Glomerular endothelial cell (primary cell): ENCODE data around the gene OCLN. TPM values are rescaled to one million over a fixed set of nuclear protein-coding genes. Genes with fewer than 3 reads are reported as not detected.
"Not testable (repeated sequence)": the region's sequence is repeated elsewhere in the genome, so short reads cannot be mapped to it uniquely, and the experiment has no call there.

Experiments
- DNase-seq: peaks from one replicate; pipeline ENCODE4 v3.0.0-alpha.2; 2011; ENCODE audit warnings: low read depth, low spot score; ENCODE audit errors: extremely low read depth
- total RNA-seq: library from RNA; depleted of rRNA; stranded (reverse); fragments of >200 nt; gene quantifications from 2 replicates; pipeline ENCODE4 v1.2.3, GENCODE V29; 2015

Gene OCLN
- total RNA-seq, 1 donor from 2014 or later, result 7.4 TPM

- DNase-seq, result no peak
Observed at GRCh38 chr5:69527128-69527770, 34.7 kb downstream of the OCLN start.

- no peak for DNase-seq
Observed at GRCh38 chr5:69528035-69528434, 35.4 kb downstream of the OCLN start.

GRCh38 chr5:69528609-69529008 lies 36.0 kb downstream of the OCLN start:
- no peak for DNase-seq

- DNase-seq, result no peak
Observed at GRCh38 chr5:69530561-69531405, 38.2 kb downstream of the OCLN start.

- no peak for DNase-seq
Observed at GRCh38 chr5:69531406-69531801, 38.8 kb downstream of the OCLN start.

- DNase-seq, result not testable (repeated sequence)
Observed at GRCh38 chr5:69537911-69538310, 45.3 kb downstream of the OCLN start.

- not testable (repeated sequence) for DNase-seq
Observed at GRCh38 chr5:69538735-69539134, 46.1 kb downstream of the OCLN start.

- DNase-seq, result not testable (repeated sequence)
Observed at GRCh38 chr5:69541347-69541746, 48.8 kb downstream of the OCLN start.

GRCh38 chr5:69542838-69543618 lies 50.4 kb downstream of the OCLN start:
- DNase-seq, result not testable (repeated sequence)

- DNase-seq, result not testable (repeated sequence)
Observed at GRCh38 chr5:69544602-69545001, 52.0 kb downstream of the OCLN start.

- DNase-seq, result not testable (repeated sequence)
Observed at GRCh38 chr5:69559908-69560330, 67.3 kb downstream of the OCLN start, which contains the start of gene GTF2H2C. Gene GTF2H2C (plus strand): TSS chr5:69560191. CDS start chr5:69565133, 4,942 bp downstream.

GRCh38 chr5:69560587-69561431 lies 68.2 kb downstream of the OCLN start:
- DNase-seq, result not testable (repeated sequence)

GRCh38 chr5:69566172-69566571 lies 73.6 kb downstream of the OCLN start:
- DNase-seq, result not testable (repeated sequence)

GRCh38 chr5:69568072-69568471 lies 75.5 kb downstream of the OCLN start:
- not testable (repeated sequence) for DNase-seq

GRCh38 chr5:69583356-69583755 lies 90.8 kb downstream of the OCLN start:
- not testable (repeated sequence) for DNase-seq

- DNase-seq, result not testable (repeated sequence)
Observed at GRCh38 chr5:69596114-69596840, 103.7 kb downstream of the OCLN start.

GRCh38 chr5:69601947-69602346 lies 109.4 kb downstream of the OCLN start:
- DNase-seq, result not testable (repeated sequence)

- DNase-seq, result not testable (repeated sequence)
Observed at GRCh38 chr5:69606839-69607238, 114.2 kb downstream of the OCLN start.
